Measurements from ENCODE around the gene RASEF.

DNA sequence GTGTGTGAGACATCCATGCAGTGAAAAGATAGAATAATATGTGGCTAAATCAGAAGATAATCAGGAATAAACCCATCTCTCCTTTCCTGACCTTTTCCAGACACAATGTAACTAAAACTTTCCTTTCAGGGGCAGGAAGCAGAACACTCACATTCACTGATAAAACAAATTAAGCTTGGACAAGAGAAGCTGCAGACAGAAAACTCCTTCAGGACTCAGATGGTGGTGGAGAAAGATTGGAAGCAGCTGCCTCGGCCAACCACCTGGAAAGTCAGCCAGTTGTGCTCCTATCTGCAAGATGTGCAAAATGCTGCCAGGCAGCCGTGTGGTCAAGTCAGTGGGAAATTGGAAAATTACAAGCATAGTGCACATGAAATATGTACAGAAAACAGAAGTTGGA lies 26.9 kb downstream of the RASEF start:
- TF ChIP-seq, protein P1, sequence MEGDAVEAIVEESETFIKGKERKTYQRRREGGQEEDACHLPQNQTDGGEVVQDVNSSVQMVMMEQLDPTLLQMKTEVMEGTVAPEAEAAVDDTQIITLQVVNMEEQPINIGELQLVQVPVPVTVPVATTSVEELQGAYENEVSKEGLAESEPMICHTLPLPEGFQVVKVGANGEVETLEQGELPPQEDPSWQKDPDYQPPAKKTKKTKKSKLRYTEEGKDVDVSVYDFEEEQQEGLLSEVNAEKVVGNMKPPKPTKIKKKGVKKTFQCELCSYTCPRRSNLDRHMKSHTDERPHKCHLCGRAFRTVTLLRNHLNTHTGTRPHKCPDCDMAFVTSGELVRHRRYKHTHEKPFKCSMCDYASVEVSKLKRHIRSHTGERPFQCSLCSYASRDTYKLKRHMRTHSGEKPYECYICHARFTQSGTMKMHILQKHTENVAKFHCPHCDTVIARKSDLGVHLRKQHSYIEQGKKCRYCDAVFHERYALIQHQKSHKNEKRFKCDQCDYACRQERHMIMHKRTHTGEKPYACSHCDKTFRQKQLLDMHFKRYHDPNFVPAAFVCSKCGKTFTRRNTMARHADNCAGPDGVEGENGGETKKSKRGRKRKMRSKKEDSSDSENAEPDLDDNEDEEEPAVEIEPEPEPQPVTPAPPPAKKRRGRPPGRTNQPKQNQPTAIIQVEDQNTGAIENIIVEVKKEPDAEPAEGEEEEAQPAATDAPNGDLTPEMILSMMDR (IDR thresholded peaks at IDR 0.05 in 4 of 5, conservative IDR thresholded peaks at IDR 0.05 in 1 of 5) = no peak
- TF ChIP-seq POLR2A (IDR thresholded peaks at IDR 0.05) = no peak
